Neural cell (in vitro differentiated cells): ENCODE measurements around the gene TBC1D5.

Experiments used
- CTCF ChIP-seq: fragments of 450-650 bp; IDR thresholded peaks from 2 replicates; pipeline ENCODE4 v1.5.1; 2014; ENCODE audit warnings: antibody characterized with exemption, mild to moderate bottlenecking, moderate library complexity; ENCODE audit not compliant: poor library complexity, severe bottlenecking
- EP300 ChIP-seq: fragments of 450-650 bp; conservative IDR thresholded peaks from 2 replicates; pipeline ENCODE4 v1.6.1; 2014; ENCODE audit warnings: antibody characterized with exemption, mild to moderate bottlenecking, moderate library complexity; ENCODE audit not compliant: poor library complexity, severe bottlenecking
- EZH2 ChIP-seq: fragments of 200-600, 300-800 bp; shearing (Covaris generic), sonication (generic); IDR thresholded peaks from 2 replicates; pipeline ENCODE4 v1.6.1; 2014; ENCODE audit warnings: antibody characterized with exemption, low read length, borderline replicate concordance, mild to moderate bottlenecking; ENCODE audit not compliant: insufficient read depth, poor library complexity, severe bottlenecking
- POLR2AphosphoS5 ChIP-seq: IDR thresholded peaks from 2 replicates; pipeline ENCODE4 v1.6.1; 2012
- RAD21 ChIP-seq: fragments of 450-650 bp; conservative IDR thresholded peaks from 2 replicates; pipeline ENCODE4 v1.6.1; 2014; ENCODE audit warnings: antibody characterized with exemption, mild to moderate bottlenecking, moderate library complexity
- REST ChIP-seq: IDR thresholded peaks from 2 replicates; pipeline ENCODE4 v1.6.1; 2012; ENCODE audit warnings: borderline replicate concordance
- SMC3 ChIP-seq: fragments of 450-650 bp; conservative IDR thresholded peaks from 2 replicates; pipeline ENCODE4 v1.6.1; 2014; ENCODE audit warnings: antibody characterized with exemption, mild to moderate bottlenecking, moderate library complexity; ENCODE audit not compliant: poor library complexity

DNA sequence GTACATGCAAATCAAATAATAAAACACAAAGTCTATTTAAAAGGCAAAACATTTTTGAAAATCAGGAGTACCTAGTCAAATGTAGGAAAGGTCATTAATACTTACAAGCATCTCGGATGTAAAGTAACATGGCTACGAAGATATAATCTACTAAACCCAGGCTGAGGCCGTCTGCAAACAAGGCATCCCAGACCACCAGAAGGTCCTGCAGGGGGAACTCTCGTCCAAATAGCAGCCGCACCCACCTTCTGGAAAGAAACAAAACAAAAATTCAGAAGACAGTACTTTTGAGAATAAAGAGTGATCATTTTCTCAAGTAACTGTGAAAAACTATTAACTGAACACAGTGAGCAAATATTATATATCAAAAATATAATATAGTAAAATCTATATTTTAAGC is 434.5 kb downstream of the TBC1D5 start:
- no peak for TF ChIP-seq EZH2
- TF ChIP-seq CTCF, result no peak
- no peak for TF ChIP-seq EP300
- no peak for TF ChIP-seq RAD21
- no peak for TF ChIP-seq POLR2AphosphoS5
- no peak for TF ChIP-seq REST
- no peak for TF ChIP-seq SMC3
